OCI-LY7 (cell line): ENCODE data around the gene TAF6. TPM values are rescaled to one million over a fixed set of nuclear protein-coding genes. Genes with fewer than 3 reads are reported as not detected.

Experiments used
- BruUV-seq: library from RNA; stranded (reverse); fragments of 400-500 nt; replicated peaks from 2 replicates; lab custom pipeline; 2021; lab: Mats Ljungman, UMichigan
- CTCF ChIA-PET: fragments of 300-600 bp; sonication (Branson Sonifier 250); formaldehyde crosslinking; loops from one replicate; lab custom pipeline; 2022; ENCODE audit warnings: antibody characterized with exemption; ENCODE audit not compliant: unreplicated experiment; lab: Charles Lee
- POLR2A ChIA-PET: fragments of 300-600 bp; sonication (Branson Sonifier 250); formaldehyde crosslinking; loops from one replicate; lab custom pipeline; 2022; ENCODE audit warnings: antibody characterized with exemption; lab: Charles Lee
- DNase-seq: peaks from one replicate; pipeline ENCODE4 v3.0.0-alpha.2; 2015; ENCODE audit warnings: low spot score
- H2AFZ ChIP-seq: fragments of 200-600 bp; sonication (generic), shearing (Covaris generic); 2 replicates; pipeline ENCODE4 v1.6.1; 2014; ENCODE audit warnings: mild to moderate bottlenecking, antibody characterized with exemption, low read length, moderate library complexity
- H3K27ac ChIP-seq: fragments of 200-600 bp; sonication (generic); 2 replicates; pipeline ENCODE4 v1.5.1; 2014; ENCODE audit warnings: mixed run types, low read depth, mild to moderate bottlenecking, moderate library complexity, low read length, inconsistent platforms; ENCODE audit not compliant: poor library complexity, severe bottlenecking
- H3K36me3 ChIP-seq: fragments of 200-600 bp; sonication (generic); 2 replicates; pipeline ENCODE4 v1.6.1; 2014; ENCODE audit warnings: mild to moderate bottlenecking, antibody characterized with exemption, low read length, moderate library complexity, mixed read lengths; ENCODE audit not compliant: insufficient read depth
- H3K4me1 ChIP-seq: fragments of 200-600 bp; sonication (generic); 2 replicates; pipeline ENCODE4 v1.5.1; 2014; ENCODE audit warnings: mild to moderate bottlenecking, low read length; ENCODE audit not compliant: insufficient read depth, poor library complexity, severe bottlenecking
- H3K4me2 ChIP-seq: fragments of 200-600 bp; sonication (generic); 2 replicates; pipeline ENCODE4 v1.6.1; 2014; ENCODE audit warnings: mild to moderate bottlenecking, low read length
- H3K4me3 ChIP-seq: fragments of 200-600 bp; sonication (generic); 2 replicates; pipeline ENCODE4 v1.5.1; 2014; ENCODE audit warnings: mild to moderate bottlenecking, low read depth, low read length; ENCODE audit not compliant: poor library complexity, severe bottlenecking
- H3K79me2 ChIP-seq: fragments of 200-600 bp; sonication (generic); 2 replicates; pipeline ENCODE4 v1.6.1; 2016; ENCODE audit warnings: low read depth, mild to moderate bottlenecking, low read length, moderate library complexity, mixed read lengths; ENCODE audit not compliant: insufficient read depth
- H3K9me2 ChIP-seq: fragments of 200-600 bp; sonication (generic); 2 replicates; pipeline ENCODE4 v1.6.1; 2016; ENCODE audit warnings: mild to moderate bottlenecking, low read length, mixed read lengths; ENCODE audit not compliant: insufficient read depth
- H3K9me3 ChIP-seq: fragments of 200-600 bp; sonication (generic); 2 replicates; pipeline ENCODE4 v1.6.1; 2014; ENCODE audit warnings: mild to moderate bottlenecking, mixed run types, low read length, mixed read lengths
- H4K20me1 ChIP-seq: fragments of 200-600 bp; sonication (generic); 2 replicates; pipeline ENCODE4 v1.6.1; 2014; ENCODE audit warnings: mild to moderate bottlenecking, antibody characterized with exemption, low read length, moderate library complexity, mixed read lengths; ENCODE audit not compliant: insufficient read depth
- EZH2phosphoT487 ChIP-seq: fragments of 200-600 bp; sonication (generic); IDR thresholded peaks from 2 replicates; pipeline ENCODE4 v1.6.1; 2018; ENCODE audit warnings: low read depth, borderline replicate concordance, mild to moderate bottlenecking, mixed run types, antibody characterized with exemption, low read length, moderate library complexity, mixed read lengths
- intact Hi-C: fragments of 100-400 bp; cut with micrococcal nuclease; formaldehyde crosslinking; loops from one replicate; pipeline ENCODE4 v1.10.0; 2022; ENCODE audit not compliant: unreplicated experiment
- total RNA-seq, 2 experiments: library from RNA; depleted of rRNA in 1 of 2; stranded (reverse); fragments of >200 nt in 1 of 2; shearing (Covaris generic) in 1 of 2; gene quantifications; 2 replicates each; pipeline ENCODE4 v1.2.3, GENCODE V29; 2014 to 2022
- TF ChIP-seq, protein P1 (sequence below): fragments of 200-600 bp; sonication (generic); conservative IDR thresholded peaks from 2 replicates; pipeline ENCODE4 v1.5.1; 2014; ENCODE audit warnings: mild to moderate bottlenecking, antibody characterized with exemption, low read length, moderate library complexity, mixed read lengths

TAF6 gene
- total RNA-seq, 2 experiments from 2014 or later: 28.0 to 71.0 TPM

DNA sequence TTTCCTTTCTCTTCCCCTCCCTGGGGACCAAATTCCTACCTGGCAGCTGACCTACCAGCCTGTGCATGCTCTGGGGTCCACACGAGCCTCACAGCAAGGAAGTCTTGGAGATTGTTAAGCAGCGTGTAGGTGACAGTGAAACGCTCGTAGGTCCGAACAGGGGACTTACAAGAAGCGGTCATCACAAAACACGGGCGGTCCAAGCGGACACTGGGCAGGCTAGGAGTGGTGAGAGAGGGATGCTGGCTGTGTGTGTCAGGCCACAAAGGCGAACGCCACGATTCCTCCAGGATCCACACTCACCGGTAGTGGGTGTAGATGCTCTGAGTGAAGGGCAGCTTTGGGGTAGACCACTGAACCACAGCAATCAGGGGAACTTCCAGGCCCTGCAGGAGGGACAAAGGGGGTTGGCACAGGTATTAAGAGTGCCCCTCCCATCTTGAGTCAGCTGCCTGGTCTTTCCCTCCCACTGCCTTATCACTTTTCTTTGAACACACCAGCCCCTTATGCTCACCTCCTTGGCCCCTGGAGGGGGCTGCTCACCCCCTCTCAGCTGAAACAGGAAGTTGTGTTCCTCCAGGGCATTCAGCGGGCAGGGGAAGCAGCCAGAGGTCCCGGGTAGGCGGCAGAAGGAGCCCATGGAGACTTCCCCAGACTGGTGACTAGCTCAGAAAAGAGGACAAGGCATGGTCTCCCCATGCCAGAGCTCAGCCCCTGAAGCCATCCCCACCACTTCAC lies 37.3 kb upstream of the TAF6 start:
- intact Hi-C loops: loop anchor here (5.0 kb wide), 1 partner anchor 61 kb away; the partner anchor contains the start of gene PVRIG
- H3K79me2 ChIP-seq: peaks cover 28% of the 10 kb centered on the region; the same call in 1 of the 2 replicates
- no peak for DNase-seq
- H3K27ac ChIP-seq: peak overlapping the region; percentile 62
- H3K9me3 ChIP-seq: no peaks in the 10 kb centered on the region
- H3K9me2 ChIP-seq: no peaks in the 10 kb centered on the region
- no peak overlapping the region for H2AFZ ChIP-seq
- peaks cover 10% of the 10 kb centered on the region; the same call in 1 of the 2 replicates for H4K20me1 ChIP-seq
- peaks cover 51% of the 10 kb centered on the region for H3K4me1 ChIP-seq
- H3K4me3 ChIP-seq: peak overlapping the region; percentile 93
- peaks cover 61% of the 10 kb centered on the region for H3K36me3 ChIP-seq
- H3K4me2 ChIP-seq: peak overlapping the region; percentile 98
- TF ChIP-seq, protein P1, sequence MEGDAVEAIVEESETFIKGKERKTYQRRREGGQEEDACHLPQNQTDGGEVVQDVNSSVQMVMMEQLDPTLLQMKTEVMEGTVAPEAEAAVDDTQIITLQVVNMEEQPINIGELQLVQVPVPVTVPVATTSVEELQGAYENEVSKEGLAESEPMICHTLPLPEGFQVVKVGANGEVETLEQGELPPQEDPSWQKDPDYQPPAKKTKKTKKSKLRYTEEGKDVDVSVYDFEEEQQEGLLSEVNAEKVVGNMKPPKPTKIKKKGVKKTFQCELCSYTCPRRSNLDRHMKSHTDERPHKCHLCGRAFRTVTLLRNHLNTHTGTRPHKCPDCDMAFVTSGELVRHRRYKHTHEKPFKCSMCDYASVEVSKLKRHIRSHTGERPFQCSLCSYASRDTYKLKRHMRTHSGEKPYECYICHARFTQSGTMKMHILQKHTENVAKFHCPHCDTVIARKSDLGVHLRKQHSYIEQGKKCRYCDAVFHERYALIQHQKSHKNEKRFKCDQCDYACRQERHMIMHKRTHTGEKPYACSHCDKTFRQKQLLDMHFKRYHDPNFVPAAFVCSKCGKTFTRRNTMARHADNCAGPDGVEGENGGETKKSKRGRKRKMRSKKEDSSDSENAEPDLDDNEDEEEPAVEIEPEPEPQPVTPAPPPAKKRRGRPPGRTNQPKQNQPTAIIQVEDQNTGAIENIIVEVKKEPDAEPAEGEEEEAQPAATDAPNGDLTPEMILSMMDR: no peak
- no peak for TF ChIP-seq EZH2phosphoT487
- CTCF ChIA-PET: no interaction called here
- TSS peak; percentile 25 for BruUV-seq
- POLR2A ChIA-PET: interaction anchor here (0.5 to 2.0 kb wide), 4 partner anchors 8 to 366 kb away, joined by 3 to 7 read pairs (median 3); partner anchors contain the start of gene LAMTOR4

DNA sequence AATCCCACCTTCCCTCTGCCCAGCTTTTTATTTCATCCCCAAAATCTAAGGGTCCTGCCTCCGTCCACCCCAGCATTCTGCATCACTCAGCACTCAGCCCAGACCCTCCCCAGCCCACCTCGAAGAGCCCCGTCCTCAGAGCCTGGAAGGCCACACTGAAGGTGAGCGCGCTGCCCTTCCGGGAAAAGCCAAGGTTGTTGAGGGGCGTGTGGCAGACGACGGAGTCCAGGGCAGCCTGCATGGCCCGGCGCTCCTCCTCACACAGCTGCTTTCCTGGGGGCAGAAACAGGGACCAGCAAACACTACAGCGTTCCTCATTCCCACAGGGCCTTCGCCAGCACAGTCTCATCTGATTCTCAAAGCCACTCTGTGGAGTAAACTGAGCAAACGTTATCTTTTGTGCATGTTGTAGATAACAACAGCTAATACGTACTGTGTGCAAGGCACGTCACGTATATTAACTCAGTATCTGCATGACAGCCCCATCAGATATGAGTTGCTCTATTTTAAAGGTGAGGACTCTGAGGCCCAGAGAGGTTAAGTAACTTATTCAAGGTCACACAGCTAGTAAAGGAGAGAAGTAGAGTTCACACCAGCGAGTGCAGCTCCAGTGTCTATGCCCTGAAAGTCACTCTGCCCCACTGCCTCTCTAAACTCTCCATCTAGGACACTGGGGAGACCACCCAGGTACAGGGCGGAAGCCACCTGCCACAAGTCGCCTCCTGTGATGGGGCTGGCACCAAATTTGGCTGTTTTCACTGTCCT lies 36.6 kb upstream of the TAF6 start:
- Histone ChIP-seq H3K4me3 (no peak overlapping the region), H3K36me3 (peaks cover 63% of the 10 kb centered on the region), H3K79me2 (peaks cover 30% of the 10 kb centered on the region; the same call in 1 of the 2 replicates), H4K20me1 (peaks cover 10% of the 10 kb centered on the region; the same call in 1 of the 2 replicates), H2AFZ (no peak overlapping the region), H3K4me2 (0 out of 2 replicates have a peak overlapping the region, but pooled peaks have one; percentile 2), H3K27ac (no peak overlapping the region), H3K9me2 (no peaks in the 10 kb centered on the region), H3K4me1 (peaks cover 53% of the 10 kb centered on the region), H3K9me3 (no peaks in the 10 kb centered on the region)
- CTCF ChIA-PET: no interaction called here
- intact Hi-C loops: loop anchor here (5.0 kb wide), 1 partner anchor 62 kb away; the partner anchor contains the start of gene PVRIG
- TF ChIP-seq, protein P1: no peak
- TF ChIP-seq EZH2phosphoT487: no peak
- BruUV-seq: no TSS peak
- POLR2A ChIA-PET: interaction anchor here (0.6 kb wide), 1 partner anchor 61 kb away, joined by 3 read pairs; no protein-coding TSS in a partner anchor
- no peak for DNase-seq
